ENCODE data around the gene QRSL1. TPM values are rescaled to one million over a fixed set of nuclear protein-coding genes. Genes with fewer than 3 reads are reported as not detected.

QRSL1 gene
- total and polyA plus RNA-seq, 4 donors = 5.9 to 9.6 (median 7.0) TPM

GRCh38 chr6:106694343-106694742 lies 65.0 kb downstream of the QRSL1 start:
- Histone ChIP-seq H3K27me3 (ENCODE audit: control insufficient read depth in 4 of 4, insufficient read depth in 4 of 4, low read length in 3 of 4) (no peaks in the 10 kb centered on the region), H3K4me1 (ENCODE audit: control insufficient read depth in 4 of 4, insufficient read depth in 4 of 4, low read length in 3 of 4) (peaks cover 2 to 12% (median 10%) of the 10 kb centered on the region in 4 donors), H3K4me3 (ENCODE audit: low read depth in 1 of 3, low read length in 3 of 3) (no peak overlapping the region), H3K9ac (ENCODE audit: low read depth in 1 of 2, low read length in 2 of 2) (no peak overlapping the region), H3K36me3 (ENCODE audit: control insufficient read depth in 4 of 4, insufficient read depth in 3 of 4, low read depth in 1 of 4, low read length in 3 of 4) (no peaks in the 10 kb centered on the region), H3K9me3 (ENCODE audit: control insufficient read depth in 4 of 4, low read length in 3 of 4) (no peaks in the 10 kb centered on the region), H3K27ac (ENCODE audit: low read depth in 1 of 2, low read length in 2 of 2) (no peak overlapping the region)
- WGBS = 77% methylated on average over 8 of the region's 8 CpGs
- no peak for TF ChIP-seq RXRA (IDR thresholded peaks at IDR 0.05)
- TF ChIP-seq GABPA (IDR thresholded peaks at IDR 0.05 in 1 of 2, conservative IDR thresholded peaks at IDR 0.05 in 1 of 2) = no peak
- no peak for TF ChIP-seq TAF1 (conservative IDR thresholded peaks at IDR 0.05)
- no peak for TF ChIP-seq RAD21 (IDR thresholded peaks at IDR 0.05)
- no peak for TF ChIP-seq REST (IDR thresholded peaks at IDR 0.05)
- TF ChIP-seq EGR1 (IDR thresholded peaks at IDR 0.05; ENCODE audit: low read depth in 2 of 2) = no peak
- TF ChIP-seq CTCF (IDR thresholded peaks at IDR 0.05; ENCODE audit: low read depth, low read length, missing input control) = no peak
- TF ChIP-seq JUND (IDR thresholded peaks at IDR 0.05) = no peak
- TF ChIP-seq ATF3 (IDR thresholded peaks at IDR 0.05) = no peak
- TF ChIP-seq FOXA2 (IDR thresholded peaks at IDR 0.05) = no peak
- no peak for TF ChIP-seq ZBTB33 (IDR thresholded peaks at IDR 0.05)
- no peak for TF ChIP-seq HNF4A (conservative IDR thresholded peaks at IDR 0.05)
- no peak for TF ChIP-seq HNF4G (IDR thresholded peaks at IDR 0.05)
- no peak for TF ChIP-seq MAX (IDR thresholded peaks at IDR 0.05)
- TF ChIP-seq NR2F2 (IDR thresholded peaks at IDR 0.05) = no peak
- no peak for TF ChIP-seq SP1 (IDR thresholded peaks at IDR 0.05)
- no peak for TF ChIP-seq YY1 (IDR thresholded peaks at IDR 0.05)
- TF ChIP-seq FOXA1 (IDR thresholded peaks at IDR 0.05) = no peak
- DNase-seq (ENCODE audit: low spot score) = no peak

Data from liver (tissue), 9 donors.